Parathyroid adenoma (tissue), 2 donors: ENCODE measurements around the gene UBASH3A.

ENCODE experiments used
- H2AFZ ChIP-seq: fragments of 300-600 bp; sonication (generic); one replicate; pipeline ENCODE4 v1.7.0; 2017; ENCODE audit warnings: antibody characterized with exemption, mild to moderate bottlenecking
- H3K27ac ChIP-seq: fragments of 300-600 bp; sonication (generic); one replicate; pipeline ENCODE4 v1.7.0; 2017
- H3K27me3 ChIP-seq: fragments of 300-600 bp; sonication (generic); one replicate; pipeline ENCODE4 v1.7.0; 2017; ENCODE audit warnings: low read length; ENCODE audit not compliant: control insufficient read depth, insufficient read depth
- H3K36me3 ChIP-seq: fragments of 300-600 bp; sonication (generic); one replicate; pipeline ENCODE4 v1.7.0; 2017; ENCODE audit warnings: low read length; ENCODE audit not compliant: control insufficient read depth, insufficient read depth
- H3K4me1 ChIP-seq: fragments of 300-600 bp; sonication (generic); one replicate; pipeline ENCODE4 v1.7.0; 2017; ENCODE audit warnings: control low read depth
- H3K4me2 ChIP-seq: fragments of 300-600 bp; sonication (generic); one replicate; pipeline ENCODE4 v1.7.0; 2017; ENCODE audit warnings: low read length
- H3K4me3 ChIP-seq: fragments of 300-600 bp; sonication (generic); one replicate; pipeline ENCODE4 v1.7.0; 2017; ENCODE audit warnings: low read depth, low read length
- H3K79me2 ChIP-seq: fragments of 300-600 bp; sonication (generic); one replicate; pipeline ENCODE4 v1.7.0; 2017; ENCODE audit warnings: control low read depth
- H3K9ac ChIP-seq: fragments of 300-600 bp; sonication (generic); one replicate; pipeline ENCODE4 v1.7.0; 2017; ENCODE audit warnings: mild to moderate bottlenecking
- H3K9me3 ChIP-seq: fragments of 300-600 bp; sonication (generic); one replicate; pipeline ENCODE4 v1.7.0; 2017; ENCODE audit warnings: low read length; ENCODE audit not compliant: control insufficient read depth
- CTCF ChIP-seq: fragments of 300-600 bp; sonication (generic); IDR thresholded peaks from one replicate; pipeline ENCODE4 v1.7.0; 2017; ENCODE audit warnings: antibody characterized with exemption, mild to moderate bottlenecking
- donor health status: primary hyperparathyroidism.

UBASH3A gene

GRCh38 chr21:42436914-42437313 lies 33.2 kb downstream of the UBASH3A start:
- H3K79me2 ChIP-seq: no peaks in the 10 kb centered on the region
- no peaks in the 10 kb centered on the region for H3K36me3 ChIP-seq
- H3K4me3 ChIP-seq: no peak overlapping the region
- TF ChIP-seq CTCF: no peak
- H3K9ac ChIP-seq: no peak overlapping the region
- H3K9me3 ChIP-seq: no peaks in the 10 kb centered on the region
- H2AFZ ChIP-seq: no peak overlapping the region
- no peaks in the 10 kb centered on the region for H3K27me3 ChIP-seq
- no peaks in the 10 kb centered on the region for H3K4me1 ChIP-seq
- no peak overlapping the region for H3K27ac ChIP-seq
- H3K4me2 ChIP-seq: no peak overlapping the region

- no peaks in the 10 kb centered on the region for H3K27me3 ChIP-seq
- no peaks in the 10 kb centered on the region for H3K36me3 ChIP-seq
- H3K79me2 ChIP-seq: no peaks in the 10 kb centered on the region
- no peak overlapping the region for H3K4me2 ChIP-seq
- H2AFZ ChIP-seq: no peak overlapping the region
- TF ChIP-seq CTCF: no peak
- H3K4me1 ChIP-seq: no peaks in the 10 kb centered on the region
- H3K9me3 ChIP-seq: no peaks in the 10 kb centered on the region
- H3K9ac ChIP-seq: no peak overlapping the region
- no peak overlapping the region for H3K27ac ChIP-seq
- H3K4me3 ChIP-seq: no peak overlapping the region
These were observed 34.1 kb downstream of the UBASH3A start for GRCh38 chr21:42437786-42438185.

- Histone ChIP-seq H3K4me1 (no peaks in the 10 kb centered on the region), H3K9me3 (no peaks in the 10 kb centered on the region), H3K4me2 (no peak overlapping the region), H3K27ac (no peak overlapping the region), H3K4me3 (no peak overlapping the region), H2AFZ (no peak overlapping the region), H3K36me3 (no peaks in the 10 kb centered on the region), H3K9ac (no peak overlapping the region), H3K79me2 (no peaks in the 10 kb centered on the region), H3K27me3 (no peaks in the 10 kb centered on the region)
- TF ChIP-seq CTCF: no peak
These were observed 34.9 kb downstream of the UBASH3A start for GRCh38 chr21:42438316-42439205.

GRCh38 chr21:42439284-42440186 lies 35.8 kb downstream of the UBASH3A start:
- H3K4me2 ChIP-seq: no peak overlapping the region
- no peak overlapping the region for H3K9ac ChIP-seq
- no peaks in the 10 kb centered on the region for H3K27me3 ChIP-seq
- H3K4me1 ChIP-seq: no peaks in the 10 kb centered on the region
- H3K36me3 ChIP-seq: no peaks in the 10 kb centered on the region
- no peaks in the 10 kb centered on the region for H3K79me2 ChIP-seq
- no peaks in the 10 kb centered on the region for H3K9me3 ChIP-seq
- H2AFZ ChIP-seq: no peak overlapping the region
- no peak overlapping the region for H3K4me3 ChIP-seq
- no peak for TF ChIP-seq CTCF
- H3K27ac ChIP-seq: no peak overlapping the region
